GM19467 (cell line): ENCODE data around the gene SELP.

Experiments used
- ATAC-seq: cut with Tn5 transposase; IDR thresholded peaks from one replicate; pipeline ENCODE4 v1.9.1; 2021; ENCODE audit warnings: mild to moderate bottlenecking, moderate library complexity; ENCODE audit not compliant: unreplicated experiment

The SELP gene

DNA sequence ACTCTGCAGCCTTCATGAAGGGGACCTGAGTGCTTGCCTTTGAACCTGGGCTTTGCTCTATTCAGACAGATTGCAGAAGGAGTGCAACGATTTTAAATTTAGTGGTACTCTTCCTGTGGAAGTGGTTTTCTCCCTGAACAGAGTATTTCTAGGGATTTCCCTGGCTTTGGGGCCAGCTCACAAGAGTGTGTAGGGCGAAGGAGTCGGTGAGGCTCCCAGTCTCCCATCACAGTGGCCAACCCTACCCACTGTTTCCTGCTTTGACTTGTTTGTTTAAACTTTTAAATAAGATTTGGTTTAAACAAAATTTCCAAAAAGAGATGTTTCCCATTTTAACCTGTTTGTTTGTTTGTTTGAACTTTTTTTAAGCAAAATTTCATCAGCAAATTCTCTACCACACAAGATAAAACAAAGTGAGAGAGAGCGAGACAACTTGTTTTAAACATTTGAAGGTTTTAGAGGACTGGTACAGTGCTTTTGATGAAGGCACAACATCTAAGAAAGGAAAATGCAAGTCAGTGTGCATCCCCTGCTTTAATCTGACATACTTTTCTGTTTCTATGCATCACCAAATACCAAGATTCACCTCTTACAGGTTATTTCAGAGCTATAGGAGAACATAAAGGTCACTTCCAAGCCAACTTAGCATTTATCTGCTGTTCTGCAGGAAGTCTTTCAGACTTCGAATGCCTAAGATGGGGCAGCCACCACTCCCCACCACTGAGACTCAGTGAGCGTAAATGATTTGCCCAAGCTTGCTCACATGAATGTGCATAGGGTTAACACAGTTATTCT lies 6.6 kb downstream of the SELP start:
- no peak for ATAC-seq

DNA sequence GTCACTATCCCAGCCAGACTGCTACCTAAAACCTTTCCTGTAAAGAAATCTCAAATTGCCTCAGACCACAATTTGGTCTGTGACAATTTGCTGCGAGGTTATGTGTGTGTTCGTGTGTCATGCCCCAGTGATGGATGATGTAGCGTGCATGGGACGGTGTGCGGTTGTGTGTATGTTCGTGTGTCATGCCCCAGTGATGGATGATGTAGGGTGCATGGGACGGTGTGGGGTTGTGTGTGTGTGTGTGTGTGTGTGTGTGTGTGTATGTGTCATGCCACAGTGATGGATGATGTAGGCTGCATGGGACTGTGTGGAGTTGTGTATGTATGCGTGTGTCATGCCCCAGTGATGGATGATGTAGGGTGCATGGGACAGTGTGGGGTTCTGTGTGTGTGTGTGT lies 9.4 kb downstream of the SELP start:
- no peak for ATAC-seq

DNA sequence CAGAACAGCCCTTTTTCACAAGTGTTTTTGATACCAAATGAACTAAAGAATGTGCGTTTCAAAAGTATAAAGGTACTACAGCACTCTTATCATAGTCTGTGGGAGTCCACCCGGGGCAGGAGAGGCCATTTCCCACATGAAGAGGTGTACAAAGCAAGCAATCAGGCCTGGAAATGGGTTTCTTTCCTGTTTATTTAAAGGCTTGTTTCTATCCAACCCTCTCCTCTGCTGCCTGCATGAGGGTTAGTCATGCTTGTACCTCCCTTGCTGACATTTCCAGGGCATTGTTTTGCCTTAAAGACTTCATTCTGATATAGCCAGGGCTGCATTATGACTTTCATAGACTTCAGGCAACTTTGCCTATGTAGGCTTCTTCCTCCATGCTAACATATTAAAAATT lies 11.6 kb downstream of the SELP start:
- ATAC-seq = no peak

DNA sequence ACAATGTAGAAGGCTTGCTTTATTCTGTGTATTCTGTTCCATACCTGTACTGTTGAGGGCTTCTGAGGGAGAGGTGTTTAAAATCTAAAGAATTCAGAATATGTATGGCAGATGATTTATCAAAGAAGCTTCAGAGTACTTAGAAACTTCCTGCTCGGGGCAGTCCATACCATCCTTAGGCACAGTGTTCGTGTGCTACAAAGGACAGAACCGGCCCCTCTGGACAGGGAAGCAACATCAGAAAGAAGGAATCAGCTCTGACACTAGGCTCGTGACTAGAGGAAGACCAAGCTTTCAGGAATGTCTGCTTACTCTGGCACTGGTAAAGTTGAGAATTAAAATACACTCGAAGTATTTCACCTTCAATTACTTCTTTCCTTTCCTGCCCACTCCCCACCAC lies 14.1 kb downstream of the SELP start:
- no peak for ATAC-seq

DNA sequence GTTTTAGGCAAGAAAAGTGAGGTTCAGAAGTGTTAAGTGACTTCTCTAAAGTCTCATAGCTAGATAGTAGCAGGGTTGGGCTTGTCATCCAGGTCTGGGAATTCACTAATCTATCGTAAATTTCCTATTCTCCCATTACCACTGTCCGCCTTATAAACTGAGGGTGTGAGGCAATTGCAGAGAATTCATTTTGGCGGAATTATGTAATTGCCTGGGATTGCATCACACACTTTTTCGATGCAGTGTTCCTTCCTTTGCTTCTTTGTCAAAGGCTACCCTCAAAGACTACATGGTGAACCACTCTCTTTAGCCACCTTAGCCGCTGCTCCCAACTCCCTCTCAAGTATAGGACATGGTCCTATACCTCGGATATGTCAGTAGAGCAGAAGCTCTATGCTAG lies 19.1 kb downstream of the SELP start:
- no peak for ATAC-seq

DNA sequence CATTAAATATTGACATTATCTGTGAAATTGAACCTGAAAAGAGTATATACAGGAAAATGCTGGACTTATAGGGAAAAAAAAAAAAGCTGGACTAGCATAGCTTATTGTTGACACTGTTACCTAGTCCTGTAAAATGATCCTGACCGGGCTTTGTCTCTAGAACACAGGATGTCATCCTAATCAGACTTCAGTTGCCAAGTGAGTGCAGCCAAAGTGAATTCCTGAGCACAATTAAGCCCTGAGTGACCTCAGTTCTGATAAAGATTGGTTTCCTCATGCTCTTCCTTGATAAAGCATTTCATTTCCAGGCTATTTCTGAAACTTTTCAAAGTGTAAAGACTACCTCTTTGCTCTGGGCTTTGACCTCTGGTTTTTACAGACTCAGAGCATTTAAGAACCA lies 19.8 kb downstream of the SELP start:
- no peak for ATAC-seq

DNA sequence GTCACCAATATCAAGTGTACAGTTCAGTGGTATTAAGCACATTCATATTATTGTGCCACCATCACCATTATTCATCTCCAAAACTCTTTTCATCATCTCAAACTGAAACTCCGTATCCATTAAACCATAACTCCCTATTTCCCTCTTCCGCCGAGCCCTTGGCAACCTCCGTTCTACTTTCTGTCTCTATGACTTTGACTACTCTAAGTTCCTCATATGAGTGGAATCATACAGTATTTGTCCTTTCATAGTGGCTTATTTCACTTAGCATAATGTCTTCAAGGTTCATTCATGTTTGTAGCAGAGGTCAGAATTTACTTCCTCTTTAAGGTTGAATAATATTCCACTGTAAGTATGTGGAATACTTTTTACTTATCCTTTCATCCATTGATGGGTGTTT lies 21.7 kb downstream of the SELP start:
- no peak for ATAC-seq

DNA sequence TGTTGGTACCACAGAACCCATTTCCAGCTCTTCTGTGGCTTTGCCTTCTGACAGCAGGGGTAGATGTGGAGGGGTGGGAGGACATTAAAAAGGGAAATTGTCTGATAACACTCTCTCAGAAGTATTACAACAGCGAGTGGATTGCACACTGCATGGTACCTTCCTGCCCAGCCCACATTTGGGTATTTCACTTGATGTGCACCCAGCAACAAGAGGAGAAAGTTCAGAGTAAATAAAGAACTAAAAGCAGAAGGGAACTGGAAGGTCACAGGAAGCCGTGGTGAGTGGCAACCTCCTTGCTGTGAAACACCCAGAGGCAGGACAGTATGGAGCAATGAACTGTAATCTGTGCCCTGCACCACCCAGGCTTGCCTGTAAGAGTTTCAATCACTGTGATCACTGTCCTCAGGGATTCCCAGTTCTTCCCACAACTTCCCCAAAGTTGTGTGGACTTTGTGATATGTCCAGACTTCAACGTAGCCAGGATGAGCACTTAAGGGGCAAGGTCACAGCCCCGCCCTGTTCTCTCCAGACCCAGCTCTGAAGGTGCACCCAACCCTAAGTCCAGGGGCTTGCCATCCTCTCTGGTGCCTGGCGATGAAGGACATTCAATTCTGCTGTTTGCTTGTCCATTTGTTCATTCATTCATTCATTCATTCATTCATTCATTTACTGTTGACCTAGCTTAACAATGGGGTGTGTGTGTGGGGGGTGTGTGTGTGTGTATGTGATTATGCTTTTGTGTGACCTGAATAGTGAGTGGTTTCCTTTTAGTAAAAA lies 25.0 kb downstream of the SELP start:
- no peak for ATAC-seq

DNA sequence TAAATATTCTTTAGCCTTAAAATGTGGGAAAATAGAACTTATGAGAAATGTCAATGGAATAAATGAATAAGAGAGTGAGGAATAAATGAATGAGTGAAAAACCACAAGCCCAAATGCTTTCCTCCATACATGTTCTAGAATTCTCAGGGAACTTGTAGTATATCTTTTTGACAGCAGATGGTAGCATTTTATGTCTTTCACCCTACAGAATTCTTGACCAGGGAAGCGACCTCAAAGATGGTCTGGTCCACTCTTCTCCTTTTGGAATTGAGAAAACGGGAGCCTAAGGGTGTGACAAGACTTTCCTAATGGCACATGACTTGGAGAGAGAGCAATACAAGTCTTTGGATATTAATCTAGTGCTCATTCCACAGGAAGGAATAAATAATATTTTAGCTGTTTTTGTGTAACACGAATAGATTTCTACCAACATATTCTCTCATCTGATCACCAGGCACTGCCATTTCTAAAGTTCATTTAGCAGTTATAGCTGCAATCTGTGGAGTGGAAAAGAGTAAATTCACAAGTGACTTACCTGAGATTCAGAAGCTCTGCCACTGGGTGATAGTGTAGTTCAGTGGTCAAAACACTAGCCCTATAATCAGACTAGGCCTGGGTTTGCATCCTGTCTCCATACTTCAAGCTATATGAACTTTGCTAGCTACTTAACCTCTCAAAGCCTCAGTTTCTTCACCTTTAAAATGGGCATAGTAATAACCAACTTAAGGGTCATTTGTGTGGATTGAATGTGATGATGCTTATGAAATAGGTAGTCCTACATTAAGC lies 28.6 kb downstream of the SELP start:
- no peak for ATAC-seq

DNA sequence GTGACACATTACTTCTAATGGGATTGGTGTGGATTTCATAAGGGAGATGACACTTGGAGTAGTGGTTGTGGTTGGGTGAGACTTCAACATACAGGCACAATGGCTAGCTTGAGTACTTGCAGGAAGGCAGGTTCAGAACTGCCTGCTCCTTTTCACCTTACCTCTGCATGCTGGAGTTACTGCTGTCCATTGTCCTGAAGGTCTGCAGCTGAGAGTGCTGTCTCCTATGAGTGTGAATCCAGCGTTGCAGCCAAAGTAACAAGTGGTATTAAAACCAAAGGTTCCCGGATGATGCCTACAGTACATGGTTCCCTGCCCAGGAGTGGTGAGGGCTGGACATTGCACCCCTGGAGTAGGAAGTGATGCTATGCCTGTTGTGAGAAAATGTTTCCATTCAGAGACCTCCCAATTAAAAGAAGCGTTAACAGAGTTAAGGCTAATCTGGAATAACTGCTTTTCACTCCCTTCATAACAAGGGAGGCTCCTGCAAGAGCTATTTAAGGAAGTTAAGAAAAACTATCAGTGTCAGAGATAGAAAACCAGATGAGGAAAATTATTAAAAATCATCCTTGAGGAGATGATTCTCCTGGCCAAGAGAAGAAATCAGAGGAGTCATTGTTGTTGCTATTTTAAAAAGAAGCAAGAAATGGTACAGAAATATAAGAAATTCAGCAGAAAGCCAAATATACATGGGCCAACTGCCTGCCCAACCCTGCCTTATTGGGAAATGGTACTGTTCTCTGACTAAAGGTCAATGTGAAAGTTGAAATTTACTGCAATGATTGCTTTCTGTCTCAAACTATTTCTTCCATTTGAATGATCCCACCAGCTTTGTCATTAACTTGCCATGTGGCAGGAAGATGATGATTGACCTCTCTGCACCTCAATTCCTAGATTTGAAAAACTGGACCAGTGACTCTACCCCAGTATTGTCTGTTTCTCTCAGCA lies 33.9 kb downstream of the SELP start:
- ATAC-seq = no peak

DNA sequence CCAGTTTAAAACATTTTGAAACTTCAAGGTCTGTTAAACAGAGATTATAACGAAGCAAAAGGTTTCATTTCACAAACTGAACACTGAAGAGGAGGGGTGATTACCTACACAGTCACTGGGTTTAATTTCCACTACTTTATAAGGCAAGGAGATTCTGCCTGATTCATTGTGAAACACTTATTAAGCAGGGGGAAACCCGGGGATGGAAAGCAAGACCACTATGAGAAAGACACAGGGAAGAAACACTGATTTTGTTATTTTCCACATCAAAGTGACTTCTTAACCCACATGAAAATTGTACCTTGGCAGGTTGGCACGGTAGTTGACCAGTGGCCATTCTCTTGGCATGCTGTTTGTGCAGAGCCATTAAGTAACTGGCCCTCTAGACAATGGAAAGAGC lies 35.5 kb downstream of the SELP start:
- peak; percentile 56 for ATAC-seq

DNA sequence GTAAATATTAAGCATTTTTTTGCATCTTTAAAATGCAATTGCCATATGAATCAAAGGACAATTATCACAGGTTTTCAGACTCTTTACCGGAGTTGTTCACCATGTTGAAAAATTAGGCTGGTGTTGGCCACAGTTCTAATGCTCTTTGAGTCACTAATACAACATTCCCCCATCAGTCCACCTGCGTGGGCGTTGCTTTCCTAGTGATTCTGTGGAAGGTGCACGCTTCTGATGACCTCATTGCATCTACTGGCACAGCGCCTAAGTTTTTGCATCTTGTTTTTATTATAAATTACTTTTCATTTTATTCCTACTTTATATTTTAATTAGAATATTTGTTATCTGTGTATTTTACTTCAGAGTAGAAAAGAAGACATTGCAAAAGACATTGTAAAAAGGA lies 39.0 kb downstream of the SELP start:
- no peak for ATAC-seq

DNA sequence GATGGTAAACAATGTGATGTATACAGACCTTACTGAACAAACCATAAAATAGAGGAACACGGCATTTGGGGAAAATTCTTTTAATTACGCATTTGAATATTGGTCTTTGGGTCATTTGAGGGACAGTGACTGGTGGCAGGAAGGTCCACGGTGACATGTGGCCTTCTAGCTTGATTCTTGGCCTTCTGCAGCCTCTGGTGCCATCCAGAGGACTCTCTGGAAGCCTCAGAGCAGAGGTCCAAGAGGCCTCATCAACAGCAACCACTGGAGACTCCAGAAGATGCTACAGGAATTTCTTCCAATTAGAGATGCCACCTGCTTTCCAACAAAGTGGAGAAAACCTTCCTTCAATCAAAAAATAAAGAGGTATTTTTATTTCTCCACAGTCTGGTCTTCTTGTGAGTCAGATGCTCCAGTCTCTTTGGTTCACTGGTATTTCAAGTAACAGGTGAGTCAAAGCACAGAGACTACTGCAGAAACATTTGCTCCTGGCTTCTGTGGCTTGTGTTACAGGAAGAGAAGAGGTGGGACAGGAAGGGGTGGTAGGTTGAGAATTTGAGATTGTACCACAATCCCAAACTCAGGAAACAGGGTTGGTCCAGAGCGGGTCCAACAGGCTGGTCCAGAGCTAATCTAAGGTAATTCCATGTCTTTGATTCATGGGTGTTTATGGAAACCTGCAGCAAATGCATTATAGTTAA lies 41.0 kb downstream of the SELP start:
- no peak for ATAC-seq

DNA sequence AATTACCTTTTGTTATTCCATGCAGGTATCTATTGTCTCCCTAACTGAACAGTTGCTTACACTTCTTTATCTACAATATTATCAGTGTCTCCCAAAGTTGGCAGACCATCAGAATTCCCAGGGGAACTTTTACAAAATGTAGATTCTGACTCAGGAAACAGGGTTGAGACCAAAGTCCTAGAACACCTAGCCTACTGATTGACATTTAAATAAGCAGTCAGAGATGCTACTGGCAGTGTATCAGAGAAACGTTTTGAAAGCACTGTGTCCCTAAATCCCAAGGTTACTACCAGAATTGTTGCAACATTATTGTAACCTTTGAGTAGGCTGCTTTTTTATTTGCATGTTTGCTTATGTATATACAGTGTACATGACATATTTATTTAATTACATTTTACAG lies 41.8 kb downstream of the SELP start:
- ATAC-seq = no peak

DNA sequence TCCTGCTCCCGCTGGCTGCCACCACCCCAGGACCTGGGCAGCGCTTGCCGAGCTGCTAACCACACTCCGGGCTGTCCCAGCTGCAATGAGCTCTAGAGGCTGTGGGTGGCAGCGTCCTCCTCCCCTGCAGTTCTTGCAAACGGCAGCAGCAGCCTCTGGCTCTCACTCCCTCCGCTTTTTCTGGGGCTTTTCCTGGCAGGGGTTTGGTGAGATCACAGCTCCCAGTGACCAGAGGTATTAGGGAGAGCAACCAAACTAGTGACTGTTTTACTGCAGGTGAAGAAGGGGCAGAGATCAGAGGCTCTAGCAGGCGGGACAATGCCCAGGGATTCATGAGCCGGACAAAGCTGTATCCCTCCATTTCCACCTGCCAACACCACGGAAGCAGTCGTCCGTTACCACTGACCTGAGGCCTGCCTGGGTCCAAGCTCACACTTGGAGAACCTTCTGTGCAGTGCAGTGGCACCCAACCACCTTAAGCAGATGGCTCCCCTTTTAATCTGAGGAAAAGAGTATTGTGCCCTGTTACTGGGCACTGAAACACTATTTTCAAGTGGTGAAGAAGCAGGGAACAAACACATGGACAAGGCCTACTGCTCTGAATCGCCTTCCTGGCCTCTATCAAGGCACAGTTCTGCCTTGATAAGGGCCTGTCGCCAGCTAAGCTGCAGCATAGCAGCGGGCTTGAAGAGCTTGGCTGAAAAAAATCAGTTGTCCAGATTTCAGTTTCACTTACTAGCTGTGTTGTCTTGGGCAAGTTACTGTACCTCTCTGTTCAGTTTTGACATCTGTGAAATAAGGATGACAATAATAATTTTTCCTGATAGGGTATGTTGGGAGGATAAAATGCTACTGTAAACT lies 43.3 kb downstream of the SELP start, which contains the start of gene F5:
Gene F5 (minus strand): TSS at position 87 of the 861 bp plus-strand sequence. CDS start 95 bp downstream, outside the sequence.
- ATAC-seq = peak; percentile 90

DNA sequence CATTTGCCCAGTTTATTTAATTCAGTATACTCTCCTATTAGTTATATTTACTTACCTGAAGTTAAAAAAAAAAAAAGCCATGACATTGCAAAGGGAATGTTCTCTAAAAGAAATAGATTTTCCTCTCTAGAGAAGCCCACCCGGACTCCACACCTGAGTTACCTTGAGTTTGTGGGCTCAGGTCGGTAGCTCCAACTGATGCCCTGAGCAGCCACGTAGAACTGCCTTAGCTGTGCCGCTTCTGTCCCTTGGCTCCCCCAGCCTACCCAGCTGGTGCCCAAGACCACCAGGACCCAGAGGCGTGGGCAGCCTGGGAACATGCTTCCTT lies 43.9 kb downstream of the SELP start:
- peak; percentile 15 for ATAC-seq

DNA sequence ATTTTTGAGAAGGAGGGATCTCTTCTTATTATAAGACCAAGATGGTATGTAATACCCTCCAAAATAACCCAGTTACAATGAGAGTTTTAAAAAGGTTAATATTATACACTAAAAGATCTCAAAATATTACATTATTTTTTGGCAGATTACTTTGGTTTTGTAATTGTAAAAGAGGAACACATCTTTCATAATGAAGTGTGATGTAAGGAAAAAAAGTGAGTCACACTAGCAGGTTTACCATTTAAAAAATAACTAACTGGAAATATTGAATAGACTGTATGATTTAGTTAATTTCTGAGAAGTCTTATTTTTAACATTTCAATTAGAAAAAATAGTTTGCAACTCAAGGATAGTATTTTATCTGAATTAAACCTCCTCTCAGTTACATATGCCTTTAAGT lies 44.7 kb downstream of the SELP start:
- no peak for ATAC-seq

DNA sequence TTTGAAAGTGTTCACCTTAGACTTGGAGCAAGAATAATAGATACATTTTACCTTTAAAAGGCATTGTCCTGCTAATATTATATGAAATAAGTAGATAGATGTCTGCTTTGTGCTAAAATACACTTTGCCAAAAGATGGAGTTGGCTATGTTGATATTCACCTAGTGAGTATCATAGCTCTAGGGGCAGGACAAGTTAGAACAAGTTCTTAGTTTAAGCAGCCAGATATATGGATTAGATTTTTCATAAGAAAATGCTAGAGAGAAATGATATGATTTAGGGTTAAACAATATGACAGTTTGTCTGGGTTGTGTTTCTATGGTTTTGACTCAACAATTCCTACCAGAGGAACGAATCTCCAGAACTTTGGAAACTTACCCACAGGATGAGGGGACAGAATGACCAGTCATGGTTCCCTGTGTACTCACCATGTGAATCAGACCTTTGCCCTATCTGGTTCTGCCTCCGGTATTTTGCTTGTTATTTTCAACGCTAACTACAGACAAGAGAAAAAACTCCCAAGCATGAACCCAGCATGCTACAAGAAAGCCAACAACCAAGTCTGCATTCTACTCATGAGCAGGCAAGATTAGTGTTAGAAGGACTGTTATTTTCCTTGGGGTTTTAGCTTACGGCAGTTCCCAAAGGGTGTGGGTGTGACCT lies 45.3 kb downstream of the SELP start:
- no peak for ATAC-seq
